Measurements from ENCODE around the gene MTRF1. TPM values are rescaled to one million over a fixed set of nuclear protein-coding genes. Genes with fewer than 3 reads are reported as not detected.

MTRF1 gene
- total RNA-seq, 4 donors from 2014 or later, result 9.3 to 22.2 (median 12.0) TPM

DNA sequence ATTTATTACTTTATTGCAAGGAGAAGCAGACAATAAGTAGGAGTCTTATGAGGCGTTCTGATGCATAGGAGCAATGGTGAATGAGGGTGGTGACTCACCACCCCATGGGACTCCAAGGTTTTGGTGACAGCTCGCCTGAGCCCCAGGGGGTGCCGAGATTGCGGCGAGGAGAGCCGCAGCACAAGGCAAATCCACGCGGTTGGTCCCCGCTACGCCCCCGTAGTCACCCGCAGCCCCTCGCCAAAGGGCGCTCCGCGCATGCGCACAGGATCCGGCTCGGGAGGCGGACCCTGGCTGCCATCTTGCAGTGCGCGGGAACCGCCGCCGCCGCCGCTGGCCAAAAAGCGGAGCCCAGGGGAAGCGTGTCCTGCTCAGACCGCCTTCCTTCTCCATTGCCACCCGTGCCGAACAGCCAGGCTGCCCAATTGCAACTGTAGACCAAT is 47.6 kb upstream of the MTRF1 start, which contains the start of gene NAA16:
Gene NAA16 (plus strand): TSS at position 305 of the 443 bp plus-strand sequence. CDS start 262 bp downstream, outside the sequence.
- Histone ChIP-seq H3K4me3 (replicated peaks in 1 of 3) (peak within 1 kb of the TSS; percentile 91 to 97 (median 96)), H3K4me1 (peaks cover 17 to 27% of the 10 kb centered on the region in 2 donors), H3K9me3 (no peaks in the 10 kb centered on the region), H3K27ac (peak within 1 kb of the TSS; percentile 83 to 97 (median 93)), H3K27me3 (no peaks in the 10 kb centered on the region), H3K36me3 (no peaks in the 10 kb centered on the region)
- intact Hi-C loops (cut with DNase I), result no loop called here
- 0% methylated on average over 4 to 9 of the region's 32 CpGs for WGBS, 2 donors
- peak; percentile 89 to 92 for DNase-seq
- TF ChIP-seq POLR2A (IDR thresholded peaks at IDR 0.05), result peak; percentile 34 to 84
- TF ChIP-seq, protein P1, sequence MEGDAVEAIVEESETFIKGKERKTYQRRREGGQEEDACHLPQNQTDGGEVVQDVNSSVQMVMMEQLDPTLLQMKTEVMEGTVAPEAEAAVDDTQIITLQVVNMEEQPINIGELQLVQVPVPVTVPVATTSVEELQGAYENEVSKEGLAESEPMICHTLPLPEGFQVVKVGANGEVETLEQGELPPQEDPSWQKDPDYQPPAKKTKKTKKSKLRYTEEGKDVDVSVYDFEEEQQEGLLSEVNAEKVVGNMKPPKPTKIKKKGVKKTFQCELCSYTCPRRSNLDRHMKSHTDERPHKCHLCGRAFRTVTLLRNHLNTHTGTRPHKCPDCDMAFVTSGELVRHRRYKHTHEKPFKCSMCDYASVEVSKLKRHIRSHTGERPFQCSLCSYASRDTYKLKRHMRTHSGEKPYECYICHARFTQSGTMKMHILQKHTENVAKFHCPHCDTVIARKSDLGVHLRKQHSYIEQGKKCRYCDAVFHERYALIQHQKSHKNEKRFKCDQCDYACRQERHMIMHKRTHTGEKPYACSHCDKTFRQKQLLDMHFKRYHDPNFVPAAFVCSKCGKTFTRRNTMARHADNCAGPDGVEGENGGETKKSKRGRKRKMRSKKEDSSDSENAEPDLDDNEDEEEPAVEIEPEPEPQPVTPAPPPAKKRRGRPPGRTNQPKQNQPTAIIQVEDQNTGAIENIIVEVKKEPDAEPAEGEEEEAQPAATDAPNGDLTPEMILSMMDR (IDR thresholded peaks at IDR 0.05), result peak in 1 of 6 experiments; percentile 17

DNA sequence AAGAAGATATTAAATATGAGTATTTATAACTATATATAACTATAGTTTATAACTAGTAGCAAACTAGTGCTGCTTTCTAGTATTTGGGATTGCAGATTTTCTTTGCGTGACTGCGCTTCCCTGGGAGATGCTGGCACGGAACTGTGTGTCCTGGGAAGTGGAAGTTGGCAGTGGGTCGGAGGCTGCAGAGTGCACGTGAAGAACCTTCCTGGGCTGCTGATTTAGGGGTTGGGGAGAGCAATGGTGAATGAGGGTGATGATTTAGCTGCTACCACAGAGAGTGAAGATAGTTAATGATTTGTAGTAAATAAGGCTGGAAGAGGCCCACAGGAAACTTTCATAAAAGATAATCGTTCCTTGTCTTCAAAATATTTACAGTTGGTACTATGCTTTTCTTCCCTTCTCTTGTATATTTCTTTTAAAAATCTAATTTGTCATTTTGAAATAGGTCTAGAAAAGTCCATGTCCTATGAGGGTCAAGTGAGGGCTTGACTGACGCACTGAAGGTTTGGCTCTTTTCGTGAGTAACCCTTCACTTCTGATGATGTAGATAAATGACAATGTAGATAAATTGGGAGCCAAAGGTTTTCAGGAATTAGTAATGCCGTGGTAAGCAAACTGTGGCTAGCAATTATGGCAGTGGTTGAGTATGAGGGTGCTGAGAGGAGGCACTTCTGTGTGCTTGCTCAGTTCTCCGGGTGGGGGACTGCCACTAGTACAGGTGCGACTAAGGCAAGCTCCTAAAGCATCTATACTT is 44.7 kb upstream of the MTRF1 start:
- H3K27me3 ChIP-seq, result no peaks in the 10 kb centered on the region
- H3K36me3 ChIP-seq, result no peaks in the 10 kb centered on the region
- WGBS, 2 donors, result 80 to 83% methylated on average over 11 of the region's 11 CpGs
- H3K4me1 ChIP-seq, result peaks cover 8 to 9% of the 10 kb centered on the region in 2 donors
- DNase-seq, result no peak
- TF ChIP-seq, protein P1 (IDR thresholded peaks at IDR 0.05), result no peak
- TF ChIP-seq POLR2A (IDR thresholded peaks at IDR 0.05), result no peak
- H3K9me3 ChIP-seq, result no peaks in the 10 kb centered on the region
- H3K4me3 ChIP-seq (replicated peaks in 1 of 3), result no peak overlapping the region
- no peak overlapping the region for H3K27ac ChIP-seq
- intact Hi-C loops (cut with DNase I), result no loop called here

DNA sequence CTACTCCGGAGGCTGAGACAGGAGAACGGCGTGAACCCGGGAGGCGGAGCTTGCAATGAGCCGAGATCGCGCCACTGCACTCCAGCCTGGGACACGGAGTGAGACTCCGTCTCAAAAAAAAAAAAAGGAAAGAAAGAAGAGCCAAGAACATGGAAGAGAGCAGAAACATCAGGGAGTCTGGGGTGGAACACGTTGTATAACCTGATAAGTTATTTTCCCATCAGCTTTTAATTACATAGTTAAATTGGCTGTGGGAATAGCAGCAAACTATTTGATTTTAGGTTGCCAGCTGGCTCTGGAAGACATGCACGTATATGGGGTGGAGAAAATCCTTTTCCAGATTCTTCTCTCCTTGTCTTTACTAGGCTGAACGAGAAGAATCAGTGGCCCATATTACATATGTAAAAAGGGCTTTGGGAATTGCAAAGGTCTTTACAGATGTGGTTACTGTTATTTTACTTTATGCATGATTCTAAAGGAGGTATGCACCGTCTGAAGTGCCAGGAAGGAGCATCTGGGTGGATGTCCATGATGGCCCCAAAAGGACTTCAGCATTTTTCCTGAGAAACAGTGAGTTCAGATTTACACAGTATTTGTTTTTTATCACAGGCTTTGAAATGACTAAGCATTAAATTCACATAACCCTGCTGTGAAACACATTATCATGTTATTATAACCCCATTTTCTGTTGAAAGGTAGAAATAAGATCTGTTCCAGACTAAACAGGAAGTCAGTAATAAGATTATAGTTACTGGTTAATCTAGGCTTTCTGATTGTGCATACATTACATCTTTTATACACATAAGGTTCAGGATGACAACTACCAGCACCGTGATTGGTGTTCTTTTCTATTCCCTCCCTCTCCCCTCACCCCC is 43.1 kb upstream of the MTRF1 start:
- H3K4me3 ChIP-seq (replicated peaks in 1 of 3), result no peak overlapping the region
- H3K27me3 ChIP-seq, result no peaks in the 10 kb centered on the region
- 83 to 88% methylated on average over 15 of the region's 15 CpGs for WGBS, 2 donors
- no peaks in the 10 kb centered on the region for H3K36me3 ChIP-seq
- no peaks in the 10 kb centered on the region for H3K9me3 ChIP-seq
- no peak overlapping the region for H3K27ac ChIP-seq
- TF ChIP-seq, protein P1 (IDR thresholded peaks at IDR 0.05), result no peak
- no peak for TF ChIP-seq POLR2A (IDR thresholded peaks at IDR 0.05)
- intact Hi-C loops (cut with DNase I), result no loop called here
- no peak for DNase-seq
- H3K4me1 ChIP-seq, result no peaks in the 10 kb centered on the region

DNA sequence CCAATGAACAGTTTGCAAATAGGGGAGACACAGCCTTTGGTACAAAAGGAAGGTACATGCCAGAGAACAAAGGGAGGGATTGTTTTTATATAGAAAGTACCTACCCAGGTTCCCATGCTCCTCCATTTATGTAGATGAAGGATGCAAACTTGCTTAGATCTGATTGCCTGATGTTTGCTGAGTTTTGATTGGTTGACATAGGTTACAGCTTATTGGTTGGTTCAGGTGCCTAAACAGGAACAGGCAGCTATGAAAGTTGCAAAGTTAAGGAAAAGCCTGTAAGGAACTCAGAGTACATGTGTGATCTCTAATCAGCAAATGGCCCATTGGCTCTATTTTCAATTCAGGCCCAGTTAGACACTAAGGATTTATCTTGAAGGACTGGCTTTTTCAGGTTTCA is 41.2 kb upstream of the MTRF1 start:
- H3K9me3 ChIP-seq, result no peaks in the 10 kb centered on the region
- H3K27me3 ChIP-seq, result no peaks in the 10 kb centered on the region
- intact Hi-C loops (cut with DNase I), result no loop called here
- no peaks in the 10 kb centered on the region for H3K36me3 ChIP-seq
- H3K27ac ChIP-seq, result no peak overlapping the region
- H3K4me3 ChIP-seq (replicated peaks in 1 of 3), result no peak overlapping the region
- H3K4me1 ChIP-seq, result no peaks in the 10 kb centered on the region
- TF ChIP-seq, protein P1 (IDR thresholded peaks at IDR 0.05), result no peak
- no peak for TF ChIP-seq POLR2A (IDR thresholded peaks at IDR 0.05)
- no peak for DNase-seq

Measured in thyroid gland (tissue), 4 donors.